ENCODE measurements around the gene SLC16A7.

Gene SLC16A7

DNA sequence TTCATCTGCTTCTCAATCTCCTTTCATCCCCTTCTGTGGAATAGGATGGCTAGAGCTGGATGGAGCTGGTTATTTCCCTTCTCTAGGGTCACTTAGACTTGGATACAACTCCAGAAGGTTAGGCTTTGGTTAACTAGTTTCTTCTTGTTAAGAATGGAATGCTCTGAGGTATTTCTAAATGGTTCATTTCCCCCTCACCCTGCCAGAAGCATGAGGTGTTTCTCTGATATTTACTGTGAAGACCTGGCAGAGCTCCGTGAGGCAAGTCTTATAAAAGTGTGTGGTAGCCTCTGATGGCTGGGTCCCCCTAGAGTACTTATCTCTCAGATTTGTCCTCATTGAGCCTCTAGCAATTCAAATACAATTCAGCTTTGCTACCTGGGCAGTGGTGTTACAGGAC is 207.9 kb downstream of the SLC16A7 start:
- Histone ChIP-seq H3K9me3 (ENCODE audit: insufficient read depth, low read length) (no peaks in the 10 kb centered on the region), H3K4me1 (ENCODE audit: insufficient read depth, insufficient read length) (no peaks in the 10 kb centered on the region), H3K36me3 (ENCODE audit: insufficient read depth, insufficient read length, low read length) (no peaks in the 10 kb centered on the region), H3K9ac (ENCODE audit: insufficient read length, low read depth) (no peak overlapping the region), H3K27me3 (ENCODE audit: insufficient read depth, insufficient read length) (no peaks in the 10 kb centered on the region), H3K4me3 (ENCODE audit: insufficient read length, low read depth) (no peak overlapping the region)
- no peak for DNase-seq (ENCODE audit: low read depth, low spot score)
- TF ChIP-seq ZNF274 (IDR thresholded peaks at IDR 0.05; ENCODE audit: low read depth, low read length) (no peak), YY1 (IDR thresholded peaks at IDR 0.05; ENCODE audit: insufficient read depth, insufficient read length) (no peak)

- no peaks in the 10 kb centered on the region for H3K36me3 ChIP-seq (ENCODE audit: insufficient read depth, insufficient read length, low read length)
- no peaks in the 10 kb centered on the region for H3K4me1 ChIP-seq (ENCODE audit: insufficient read depth, insufficient read length)
- no peak overlapping the region for H3K4me3 ChIP-seq (ENCODE audit: insufficient read length, low read depth)
- DNase-seq (ENCODE audit: low read depth, low spot score): peak; percentile 8
- H3K9me3 ChIP-seq (ENCODE audit: insufficient read depth, low read length): no peaks in the 10 kb centered on the region
- H3K27me3 ChIP-seq (ENCODE audit: insufficient read depth, insufficient read length): no peaks in the 10 kb centered on the region
- H3K9ac ChIP-seq (ENCODE audit: insufficient read length, low read depth): no peak overlapping the region
- no peak for TF ChIP-seq ZNF274 (IDR thresholded peaks at IDR 0.05; ENCODE audit: low read depth, low read length)
- TF ChIP-seq YY1 (IDR thresholded peaks at IDR 0.05; ENCODE audit: insufficient read depth, insufficient read length): no peak
- no peak for TF ChIP-seq SUZ12 (IDR thresholded peaks at IDR 0.05; ENCODE audit: extremely low read depth, insufficient read depth, insufficient read length)
Observed at GRCh38 chr12:59808317-59808910, 212.6 kb downstream of the SLC16A7 start.

GRCh38 chr12:59811991-59812390 is 216.2 kb downstream of the SLC16A7 start:
- TF ChIP-seq SUZ12 (IDR thresholded peaks at IDR 0.05; ENCODE audit: extremely low read depth, insufficient read depth, insufficient read length) (no peak), ZNF274 (IDR thresholded peaks at IDR 0.05; ENCODE audit: low read depth, low read length) (no peak), YY1 (IDR thresholded peaks at IDR 0.05; ENCODE audit: insufficient read depth, insufficient read length) (no peak)
- DNase-seq (ENCODE audit: low read depth, low spot score): no peak
- no peaks in the 10 kb centered on the region for H3K4me1 ChIP-seq (ENCODE audit: insufficient read depth, insufficient read length)
- no peaks in the 10 kb centered on the region for H3K27me3 ChIP-seq (ENCODE audit: insufficient read depth, insufficient read length)
- H3K4me3 ChIP-seq (ENCODE audit: insufficient read length, low read depth): no peak overlapping the region
- no peaks in the 10 kb centered on the region for H3K9me3 ChIP-seq (ENCODE audit: insufficient read depth, low read length)
- no peak overlapping the region for H3K9ac ChIP-seq (ENCODE audit: insufficient read length, low read depth)
- H3K36me3 ChIP-seq (ENCODE audit: insufficient read depth, insufficient read length, low read length): no peaks in the 10 kb centered on the region

- no peaks in the 10 kb centered on the region for H3K9me3 ChIP-seq (ENCODE audit: insufficient read depth, low read length)
- no peak for DNase-seq (ENCODE audit: low read depth, low spot score)
- no peaks in the 10 kb centered on the region for H3K36me3 ChIP-seq (ENCODE audit: insufficient read depth, insufficient read length, low read length)
- TF ChIP-seq YY1 (IDR thresholded peaks at IDR 0.05; ENCODE audit: insufficient read depth, insufficient read length) (no peak), ZNF274 (IDR thresholded peaks at IDR 0.05; ENCODE audit: low read depth, low read length) (no peak), SUZ12 (IDR thresholded peaks at IDR 0.05; ENCODE audit: extremely low read depth, insufficient read depth, insufficient read length) (no peak)
- H3K4me1 ChIP-seq (ENCODE audit: insufficient read depth, insufficient read length): no peaks in the 10 kb centered on the region
- H3K9ac ChIP-seq (ENCODE audit: insufficient read length, low read depth): no peak overlapping the region
- H3K27me3 ChIP-seq (ENCODE audit: insufficient read depth, insufficient read length): no peaks in the 10 kb centered on the region
- no peak overlapping the region for H3K4me3 ChIP-seq (ENCODE audit: insufficient read length, low read depth)
Observed at GRCh38 chr12:59812716-59813115, 216.9 kb downstream of the SLC16A7 start.

GRCh38 chr12:59820594-59821011 is 224.8 kb downstream of the SLC16A7 start:
- TF ChIP-seq YY1 (IDR thresholded peaks at IDR 0.05; ENCODE audit: insufficient read depth, insufficient read length) (no peak), ZNF274 (IDR thresholded peaks at IDR 0.05; ENCODE audit: low read depth, low read length) (no peak), SUZ12 (IDR thresholded peaks at IDR 0.05; ENCODE audit: extremely low read depth, insufficient read depth, insufficient read length) (no peak)
- Histone ChIP-seq H3K9ac (ENCODE audit: insufficient read length, low read depth) (no peak overlapping the region), H3K9me3 (ENCODE audit: insufficient read depth, low read length) (no peaks in the 10 kb centered on the region), H3K4me3 (ENCODE audit: insufficient read length, low read depth) (no peak overlapping the region), H3K27me3 (ENCODE audit: insufficient read depth, insufficient read length) (no peaks in the 10 kb centered on the region), H3K36me3 (ENCODE audit: insufficient read depth, insufficient read length, low read length) (no peaks in the 10 kb centered on the region), H3K4me1 (ENCODE audit: insufficient read depth, insufficient read length) (no peaks in the 10 kb centered on the region)
- DNase-seq (ENCODE audit: low read depth, low spot score): no peak

GRCh38 chr12:59823567-59823966 is 227.7 kb downstream of the SLC16A7 start:
- DNase-seq (ENCODE audit: low read depth, low spot score): no peak
- Histone ChIP-seq H3K36me3 (ENCODE audit: insufficient read depth, insufficient read length, low read length) (no peaks in the 10 kb centered on the region), H3K27me3 (ENCODE audit: insufficient read depth, insufficient read length) (no peaks in the 10 kb centered on the region), H3K4me3 (ENCODE audit: insufficient read length, low read depth) (no peak overlapping the region), H3K9me3 (ENCODE audit: insufficient read depth, low read length) (no peaks in the 10 kb centered on the region), H3K4me1 (ENCODE audit: insufficient read depth, insufficient read length) (no peaks in the 10 kb centered on the region), H3K9ac (ENCODE audit: insufficient read length, low read depth) (no peak overlapping the region)
- no peak for TF ChIP-seq ZNF274 (IDR thresholded peaks at IDR 0.05; ENCODE audit: low read depth, low read length)
- no peak for TF ChIP-seq SUZ12 (IDR thresholded peaks at IDR 0.05; ENCODE audit: extremely low read depth, insufficient read depth, insufficient read length)
- no peak for TF ChIP-seq YY1 (IDR thresholded peaks at IDR 0.05; ENCODE audit: insufficient read depth, insufficient read length)

GRCh38 chr12:59827767-59828166 is 231.9 kb downstream of the SLC16A7 start:
- Histone ChIP-seq H3K9me3 (ENCODE audit: insufficient read depth, low read length) (no peaks in the 10 kb centered on the region), H3K4me1 (ENCODE audit: insufficient read depth, insufficient read length) (no peaks in the 10 kb centered on the region), H3K36me3 (ENCODE audit: insufficient read depth, insufficient read length, low read length) (no peaks in the 10 kb centered on the region), H3K9ac (ENCODE audit: insufficient read length, low read depth) (no peak overlapping the region), H3K4me3 (ENCODE audit: insufficient read length, low read depth) (no peak overlapping the region), H3K27me3 (ENCODE audit: insufficient read depth, insufficient read length) (no peaks in the 10 kb centered on the region)
- no peak for TF ChIP-seq ZNF274 (IDR thresholded peaks at IDR 0.05; ENCODE audit: low read depth, low read length)
- no peak for TF ChIP-seq SUZ12 (IDR thresholded peaks at IDR 0.05; ENCODE audit: extremely low read depth, insufficient read depth, insufficient read length)
- no peak for TF ChIP-seq YY1 (IDR thresholded peaks at IDR 0.05; ENCODE audit: insufficient read depth, insufficient read length)
- DNase-seq (ENCODE audit: low read depth, low spot score): no peak
